ENCODE results near the gene IRS1. TPM values are rescaled to one million over a fixed set of nuclear protein-coding genes. Genes with fewer than 3 reads are reported as not detected.
A peak's percentile ranks its signal among the peaks of the same experiment; 100 is the strongest.

Gene IRS1
- total and polyA plus RNA-seq, 2 donors from 2014 or later, result 4.5 to 13.4 TPM

DNA sequence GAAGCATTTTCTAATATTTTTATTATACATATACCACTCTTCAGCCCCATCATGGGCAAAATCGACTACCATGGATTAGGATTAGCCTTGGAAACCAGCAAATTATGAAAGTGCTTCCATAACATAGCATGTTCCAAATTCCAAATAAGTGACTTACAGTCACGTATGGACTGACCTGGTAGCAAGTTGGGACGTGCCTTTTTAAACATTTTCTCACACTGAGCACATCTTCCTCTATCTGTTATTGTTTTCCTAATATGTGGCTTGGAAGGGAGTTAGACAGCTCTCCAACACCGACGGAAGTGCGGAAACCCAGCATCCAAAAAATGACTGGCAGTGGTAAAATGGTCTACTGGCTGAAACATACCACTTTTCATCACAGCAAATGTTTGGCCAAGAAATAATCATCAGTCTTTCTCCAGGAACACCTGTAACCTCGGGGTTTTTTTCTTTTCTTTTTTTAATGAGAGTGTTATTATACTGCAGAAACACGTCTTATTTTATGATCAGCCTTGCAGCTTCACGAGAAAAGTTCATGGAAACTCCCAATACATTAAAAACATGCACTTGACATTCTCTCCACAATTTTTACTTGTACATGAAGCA lies 107.0 kb downstream of the IRS1 start:
- peaks cover 0 to 3% (median 0%) of the 10 kb centered on the region in 3 donors for H3K9me3 ChIP-seq (ENCODE audit: control insufficient read depth in 2 of 3, insufficient read depth in 1 of 3, low read length in 3 of 3)
- H3K27ac ChIP-seq (ENCODE audit: low read depth in 2 of 2, low read length in 2 of 2), result no peak overlapping the region
- intact Hi-C loops (cut with DNase I), result no loop called here
- peaks cover 2 to 12% (median 7%) of the 10 kb centered on the region in 3 donors for H3K4me1 ChIP-seq (ENCODE audit: control insufficient read depth in 2 of 3, insufficient read depth in 2 of 3, low read depth in 1 of 3, low read length in 3 of 3)
- no peak overlapping the region for H3K9ac ChIP-seq (ENCODE audit: low read length in 3 of 3)
- DNase-seq, result no peak
- TF ChIP-seq CTCF (IDR thresholded peaks at IDR 0.05; ENCODE audit: borderline replicate concordance, extremely low read depth, insufficient read depth), result no peak
- H3K27me3 ChIP-seq (ENCODE audit: control insufficient read depth, insufficient read depth, low read length), result no peaks in the 10 kb centered on the region
- no peaks in the 10 kb centered on the region for H3K36me3 ChIP-seq (ENCODE audit: control insufficient read depth in 2 of 3, insufficient read depth in 3 of 3, low read length in 3 of 3)
- no peak overlapping the region for H3K4me3 ChIP-seq (ENCODE audit: low read length in 3 of 3)
- FAIRE-seq, result no peak

DNA sequence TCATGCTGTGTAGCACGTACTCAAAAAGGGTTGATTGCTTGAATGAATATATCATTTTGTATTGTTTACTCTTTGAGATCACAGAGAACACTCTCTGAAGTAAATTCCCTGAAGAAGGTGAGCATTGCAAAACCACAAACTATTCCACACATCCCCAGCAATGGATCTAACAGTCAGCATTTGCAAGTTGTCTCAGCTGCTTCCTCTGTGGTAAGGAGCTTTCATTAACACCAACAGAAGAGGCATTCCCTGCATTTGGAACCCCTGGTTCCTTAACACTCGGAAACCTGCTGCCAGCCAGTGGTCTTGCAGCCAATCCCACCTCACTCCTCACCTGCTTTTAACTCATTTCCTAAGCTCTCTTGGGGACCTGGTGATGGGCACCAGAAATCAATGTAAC lies 108.4 kb downstream of the IRS1 start:
- Histone ChIP-seq H3K9me3 (ENCODE audit: control insufficient read depth in 2 of 3, insufficient read depth in 1 of 3, low read length in 3 of 3) (peaks cover 0 to 3% (median 0%) of the 10 kb centered on the region in 3 donors), H3K4me3 (ENCODE audit: low read length in 3 of 3) (peak overlapping the region in 1 of 3 donors; percentile 23), H3K27me3 (ENCODE audit: control insufficient read depth, insufficient read depth, low read length) (no peaks in the 10 kb centered on the region), H3K9ac (ENCODE audit: low read length in 3 of 3) (no peak overlapping the region), H3K4me1 (ENCODE audit: control insufficient read depth in 2 of 3, insufficient read depth in 2 of 3, low read depth in 1 of 3, low read length in 3 of 3) (peaks cover 2 to 12% (median 7%) of the 10 kb centered on the region in 3 donors), H3K27ac (ENCODE audit: low read depth in 2 of 2, low read length in 2 of 2) (no peak overlapping the region), H3K36me3 (ENCODE audit: control insufficient read depth in 2 of 3, insufficient read depth in 3 of 3, low read length in 3 of 3) (no peaks in the 10 kb centered on the region)
- intact Hi-C loops (cut with DNase I), result no loop called here
- DNase-seq (no peak), FAIRE-seq (no peak)
- TF ChIP-seq CTCF (IDR thresholded peaks at IDR 0.05; ENCODE audit: borderline replicate concordance, extremely low read depth, insufficient read depth), result no peak

DNA sequence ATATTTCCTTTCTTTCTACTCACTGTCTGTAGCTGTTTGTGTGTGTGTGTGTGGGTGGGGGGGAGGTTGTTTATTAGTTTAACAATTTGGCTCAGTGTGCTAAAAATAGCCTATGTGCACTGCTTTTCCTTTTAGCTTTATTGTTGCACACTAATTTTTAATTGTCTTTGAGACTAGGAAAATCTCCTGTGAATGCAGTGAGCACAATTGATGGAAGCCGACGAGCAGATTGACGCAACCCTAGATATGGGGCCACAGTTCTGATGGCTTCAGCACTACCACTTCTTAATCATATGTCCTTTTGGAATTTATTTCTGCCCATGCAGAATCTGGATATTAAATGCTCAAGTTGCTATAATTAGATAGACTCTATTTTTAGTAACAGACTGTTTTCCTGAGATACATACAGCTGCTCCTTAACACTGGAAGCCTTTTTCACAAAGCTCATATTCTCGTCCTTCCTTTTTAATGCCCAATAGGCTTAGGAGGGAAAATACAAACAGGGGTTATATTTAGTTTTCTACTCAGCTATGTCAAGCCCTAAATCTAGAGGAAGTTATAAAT lies 109.1 kb downstream of the IRS1 start:
- Histone ChIP-seq H3K36me3 (ENCODE audit: control insufficient read depth in 2 of 3, insufficient read depth in 3 of 3, low read length in 3 of 3) (no peaks in the 10 kb centered on the region), H3K27ac (ENCODE audit: low read depth in 2 of 2, low read length in 2 of 2) (peak overlapping the region in 1 of 2 donors; percentile 81), H3K4me1 (ENCODE audit: control insufficient read depth in 2 of 3, insufficient read depth in 2 of 3, low read depth in 1 of 3, low read length in 3 of 3) (peaks cover 2 to 12% (median 7%) of the 10 kb centered on the region in 3 donors), H3K9me3 (ENCODE audit: control insufficient read depth in 2 of 3, insufficient read depth in 1 of 3, low read length in 3 of 3) (peaks cover 0 to 3% (median 0%) of the 10 kb centered on the region in 3 donors), H3K4me3 (ENCODE audit: low read length in 3 of 3) (peak overlapping the region in 1 of 3 donors; percentile 23), H3K27me3 (ENCODE audit: control insufficient read depth, insufficient read depth, low read length) (no peaks in the 10 kb centered on the region), H3K9ac (ENCODE audit: low read length in 3 of 3) (peak overlapping the region in 1 of 3 donors; percentile 23)
- intact Hi-C loops (cut with DNase I), result no loop called here
- FAIRE-seq, result no peak
- no peak for TF ChIP-seq CTCF (IDR thresholded peaks at IDR 0.05; ENCODE audit: borderline replicate concordance, extremely low read depth, insufficient read depth)
- peak in 2 of 5 donors; percentile 41 to 75 for DNase-seq
